B cell (primary cell): ENCODE measurements around the gene CFAP47. TPM values are rescaled to one million over a fixed set of nuclear protein-coding genes. Genes with fewer than 3 reads are reported as not detected.

Experiments used
- ATAC-seq: fragments of 200-7000 bp; cut with Tn5 transposase; one replicate; pipeline ENCODE4 v1.10.0; 2021; ENCODE audit warnings: low read depth, mild to moderate bottlenecking, moderate number of reproducible peaks, moderate library complexity
- CTCF ChIA-PET: fragments of 350-600 bp; sonication (Branson Sonifier 250); formaldehyde crosslinking; loops from one replicate; lab custom pipeline; 2021; ENCODE audit warnings: antibody characterized with exemption, inconsistent platforms; lab: Charles Lee
- POLR2A ChIA-PET: fragments of 350-600 bp; sonication (Branson Sonifier 250); formaldehyde crosslinking; loops from one replicate; lab custom pipeline; 2021; ENCODE audit warnings: antibody characterized with exemption; lab: Charles Lee
- DNase-seq: peaks from one replicate; pipeline ENCODE4 v3.0.0; 2013
- H2AFZ ChIP-seq: 2 replicates; pipeline ENCODE4 v1.6.1; 2012; ENCODE audit warnings: mild to moderate bottlenecking, low read depth, low read length; ENCODE audit not compliant: insufficient read depth, poor library complexity, severe bottlenecking
- H3K27ac ChIP-seq, 2 donors: 1 replicate in 1 of 2; 2 replicates in 1 of 2; pipeline ENCODE4 v1.5.1; 2012 to 2013; ENCODE audit warnings: low read length in 2 of 2, mild to moderate bottlenecking in 2 of 2, moderate library complexity in 1 of 2
- H3K27me3 ChIP-seq, 4 experiments: fragments of 200-600 bp in 1 of 4; sonication (generic) in 1 of 4; replicated peaks in 1 of 4; 1 replicate in 2 of 4; 2 replicates in 2 of 4; pipeline versions ENCODE4 v1.6.1 to v1.7.0; 2013 to 2016; ENCODE audit warnings: low read length in 3 of 4, mild to moderate bottlenecking in 2 of 4, mixed read lengths in 1 of 4, moderate library complexity in 1 of 4; ENCODE audit not compliant: insufficient read depth in 4 of 4, control insufficient read depth in 3 of 4; ENCODE audit errors: control extremely low read depth in 1 of 4
- H3K36me3 ChIP-seq, 2 experiments: replicated peaks in 1 of 2; 1 replicate in 1 of 2; 2 replicates in 1 of 2; pipeline versions ENCODE4 v1.6.1 to v1.7.1; 2013; ENCODE audit warnings: low read length in 1 of 2; ENCODE audit not compliant: insufficient read depth in 2 of 2, control insufficient read depth in 1 of 2; ENCODE audit errors: control extremely low read depth in 1 of 2, extremely low read depth in 1 of 2
- H3K4me1 ChIP-seq, 2 donors: fragments of 200-600 bp in 1 of 2; sonication (generic) in 1 of 2; 1 replicate in 1 of 2; 2 replicates in 1 of 2; pipeline versions ENCODE4 v1.5.1 to v1.6.1; 2013 to 2017; ENCODE audit warnings: low read length in 2 of 2; ENCODE audit not compliant: control insufficient read depth in 2 of 2, insufficient read depth in 2 of 2
- H3K4me2 ChIP-seq: replicated peaks from 2 replicates; pipeline ENCODE3; 2012; ENCODE audit warnings: mild to moderate bottlenecking, low read depth, low read length; ENCODE audit not compliant: poor library complexity, severe bottlenecking
- H3K4me3 ChIP-seq, 5 experiments: fragments of 200-600 bp in 1 of 5; sonication (generic) in 1 of 5; 1 replicate in 3 of 5; 2 replicates in 2 of 5; pipeline versions ENCODE4 v1.5.1 to v1.7.0; 2011 to 2016; ENCODE audit warnings: low read length in 4 of 5, mild to moderate bottlenecking in 4 of 5, low read depth in 2 of 5, control low read depth in 1 of 5, moderate library complexity in 1 of 5; ENCODE audit not compliant: insufficient read depth in 1 of 5; ENCODE audit errors: control extremely low read depth in 1 of 5, extremely low read depth in 1 of 5
- H3K79me2 ChIP-seq: fragments of 200-600 bp; sonication (generic); one replicate; pipeline ENCODE4 v1.6.0; 2016; ENCODE audit warnings: low read length; ENCODE audit not compliant: control insufficient read depth, insufficient read depth
- H3K9ac ChIP-seq: fragments of 200-600 bp; sonication (generic); 2 replicates; pipeline ENCODE4 v1.6.1; 2017; ENCODE audit warnings: mild to moderate bottlenecking, low read length, moderate library complexity
- H3K9me3 ChIP-seq, 3 donors: one replicate each; pipeline versions ENCODE4 v1.6.1 to v1.7.1; 2013; ENCODE audit warnings: low read length in 2 of 3; ENCODE audit not compliant: control insufficient read depth in 2 of 3, insufficient read depth in 1 of 3; ENCODE audit errors: control extremely low read depth in 1 of 3
- H4K20me1 ChIP-seq: 2 replicates; pipeline ENCODE4 v1.6.0; 2012; ENCODE audit warnings: mild to moderate bottlenecking, low read length; ENCODE audit not compliant: insufficient read depth, control insufficient read depth, poor library complexity, severe bottlenecking
- H3K27ac Mint-ChIP-seq: one replicate; pipeline ENCODE4 v1.8.0; 2021; ENCODE audit warnings: mixed read lengths
- H3K27me3 Mint-ChIP-seq: one replicate; pipeline ENCODE4 v1.8.0; 2021; ENCODE audit warnings: mixed read lengths
- H3K4me1 Mint-ChIP-seq: one replicate; pipeline ENCODE4 v1.8.0; 2021; ENCODE audit warnings: mixed read lengths
- H3K4me3 Mint-ChIP-seq: one replicate; pipeline ENCODE4 v1.8.0; 2021; ENCODE audit warnings: mixed read lengths
- H3K9me3 Mint-ChIP-seq: one replicate; pipeline ENCODE4 v1.8.0; 2022; ENCODE audit warnings: mixed read lengths; ENCODE audit not compliant: insufficient read depth
- CTCF ChIP-seq: fragments of 200-600 bp; IDR thresholded peaks from one replicate; pipeline ENCODE4 v1.8.0; 2022; ENCODE audit warnings: antibody characterized with exemption, mild to moderate bottlenecking
- EZH2 ChIP-seq: IDR thresholded peaks from 2 replicates; pipeline ENCODE4 v1.6.1; 2012; ENCODE audit warnings: borderline replicate concordance, low read depth, mild to moderate bottlenecking, moderate library complexity, low read length; ENCODE audit not compliant: insufficient read depth, poor library complexity, severe bottlenecking
- WGBS: methylation state at CpG from one replicate; pipeline ENCODE4 v1.1.5; 2013; ENCODE audit warnings: missing lambda C conversion rate; ENCODE audit not compliant: insufficient coverage; 5-methylcytosine and 5-hydroxymethylcytosine counted together
- intact Hi-C: fragments of 100-400 bp; cut with micrococcal nuclease; formaldehyde crosslinking; loops from one replicate; pipeline ENCODE4 v1.10.0; 2022
- polyA plus RNA-seq: library from polyadenylated mRNA; depleted of rRNA; stranded (reverse); fragments of >200 nt; gene quantifications from 2 replicates; pipeline ENCODE4 v1.2.3, GENCODE V29; 2012
- total RNA-seq, 2 donors: library from RNA; stranded (reverse); fragments of 120-200 nt in 1 of 2; gene quantifications; 1 replicate in 1 of 2; 2 replicates in 1 of 2; pipeline versions ENCODE4 v1.2.3 to v1.2.4, GENCODE V29; 2013 to 2022

CFAP47 gene
- total and polyA plus RNA-seq, 2 donors (not counting 1 experiment from before 2014, with no cell fraction given), result not detected

DNA sequence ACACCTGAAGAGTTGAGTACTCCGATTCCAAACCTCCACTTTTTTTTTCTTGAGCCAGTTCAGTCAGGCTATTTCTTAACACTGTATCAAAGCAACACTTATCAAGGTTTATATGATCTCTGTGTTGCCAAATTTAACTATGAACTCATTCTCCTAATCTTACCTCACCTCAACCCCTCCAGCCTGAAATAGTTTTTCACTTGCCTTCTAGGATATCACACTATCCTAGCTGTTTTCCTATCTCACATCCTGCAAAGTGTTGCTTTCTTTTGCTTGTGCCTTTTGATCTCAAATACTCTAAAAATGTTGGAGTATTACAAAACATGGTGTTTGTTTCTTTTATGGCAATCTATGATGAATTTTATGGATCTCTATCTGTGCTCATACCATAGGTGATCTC lies 415.0 kb downstream of the CFAP47 start:
- intact Hi-C loops, result no loop called here
- Histone ChIP-seq H2AFZ (no peak overlapping the region), H3K36me3 (no peaks in the 10 kb centered on the region), H3K79me2 (no peaks in the 10 kb centered on the region), H4K20me1 (no peaks in the 10 kb centered on the region), H3K9ac (no peak overlapping the region), H3K4me2 (no peak overlapping the region), H3K27ac (no peak overlapping the region), H3K27me3 (no peaks in the 10 kb centered on the region), H3K4me1 (no peaks in the 10 kb centered on the region), H3K9me3 (no peaks in the 10 kb centered on the region), H3K4me3 (no peak overlapping the region)
- H3K27me3 Mint-ChIP-seq, result no peaks in the 10 kb centered on the region
- DNase-seq (no peak), ATAC-seq (no peak)
- no peak for TF ChIP-seq EZH2
- no peak for TF ChIP-seq CTCF
- H3K9me3 Mint-ChIP-seq, result no peaks in the 10 kb centered on the region
- no peak overlapping the region for H3K4me3 Mint-ChIP-seq
- H3K27ac Mint-ChIP-seq, result no peak overlapping the region
- no peaks in the 10 kb centered on the region for H3K4me1 Mint-ChIP-seq
- CTCF ChIA-PET, result no interaction called here
- POLR2A ChIA-PET, result no interaction called here
- WGBS, result no CpG with 5 or more reads among the region's 1 CpG

- no peaks in the 10 kb centered on the region for H3K79me2 ChIP-seq
- H3K9me3 Mint-ChIP-seq, result no peaks in the 10 kb centered on the region
- no CpG with 5 or more reads among the region's 3 CpGs for WGBS
- H3K27me3 ChIP-seq, result no peaks in the 10 kb centered on the region
- POLR2A ChIA-PET, result no interaction called here
- TF ChIP-seq CTCF (no peak), EZH2 (no peak)
- no peak overlapping the region for H3K9ac ChIP-seq
- no peaks in the 10 kb centered on the region for H3K9me3 ChIP-seq
- no peaks in the 10 kb centered on the region for H3K36me3 ChIP-seq
- no peak overlapping the region for H3K4me2 ChIP-seq
- no peak overlapping the region for H2AFZ ChIP-seq
- no peaks in the 10 kb centered on the region for H3K4me1 Mint-ChIP-seq
- no peaks in the 10 kb centered on the region for H4K20me1 ChIP-seq
- H3K4me3 ChIP-seq, result no peak overlapping the region
- H3K27me3 Mint-ChIP-seq, result no peaks in the 10 kb centered on the region
- no peak overlapping the region for H3K27ac Mint-ChIP-seq
- ATAC-seq (no peak), DNase-seq (no peak)
- H3K4me3 Mint-ChIP-seq, result no peak overlapping the region
- CTCF ChIA-PET, result no interaction called here
- H3K27ac ChIP-seq, result no peak overlapping the region
- H3K4me1 ChIP-seq, result no peaks in the 10 kb centered on the region
- intact Hi-C loops, result no loop called here
These were observed 417.2 kb downstream of the CFAP47 start for GRCh38 chrX:36336751-36337150.
